Lower leg skin (tissue), 3 donors: ENCODE measurements around the gene ANK2.

Experiments used
- POLR2A ChIP-seq, 2 donors: fragments of 450-650 bp; IDR thresholded peaks; one replicate each; pipeline ENCODE4 v1.6.1; 2016 to 2017; ENCODE audit warnings: antibody characterized with exemption in 2 of 2, mild to moderate bottlenecking in 1 of 2, moderate library complexity in 1 of 2
- TF ChIP-seq, protein P1 (sequence below), 3 donors: fragments of 450-650 bp; IDR thresholded peaks; one replicate each; pipeline ENCODE4 v1.5.1; 2016; ENCODE audit warnings: antibody characterized with exemption in 3 of 3, mild to moderate bottlenecking in 3 of 3, moderate library complexity in 2 of 3

DNA sequence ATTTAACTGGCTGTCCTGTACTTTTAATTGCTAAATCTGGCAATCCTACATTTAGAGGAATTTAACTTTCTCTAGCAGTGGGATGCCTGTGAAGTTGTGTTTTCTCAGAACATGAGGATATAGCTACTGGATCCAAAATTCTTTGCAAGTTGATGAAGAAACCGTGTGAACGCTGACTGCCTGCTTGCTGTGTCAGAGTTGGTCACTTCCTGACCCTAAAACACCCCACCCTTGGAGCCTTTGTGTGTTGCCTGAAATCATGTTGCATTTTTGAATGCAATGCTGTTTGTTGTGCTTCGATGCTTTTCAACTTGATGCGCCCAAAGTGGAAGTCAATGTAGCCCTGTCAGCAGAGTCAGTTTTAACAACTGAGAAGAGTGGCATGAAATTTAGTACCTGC, 211.2 kb downstream of the ANK2 start:
- no peak for TF ChIP-seq POLR2A (IDR thresholded peaks at IDR 0.05)
- TF ChIP-seq, protein P1, sequence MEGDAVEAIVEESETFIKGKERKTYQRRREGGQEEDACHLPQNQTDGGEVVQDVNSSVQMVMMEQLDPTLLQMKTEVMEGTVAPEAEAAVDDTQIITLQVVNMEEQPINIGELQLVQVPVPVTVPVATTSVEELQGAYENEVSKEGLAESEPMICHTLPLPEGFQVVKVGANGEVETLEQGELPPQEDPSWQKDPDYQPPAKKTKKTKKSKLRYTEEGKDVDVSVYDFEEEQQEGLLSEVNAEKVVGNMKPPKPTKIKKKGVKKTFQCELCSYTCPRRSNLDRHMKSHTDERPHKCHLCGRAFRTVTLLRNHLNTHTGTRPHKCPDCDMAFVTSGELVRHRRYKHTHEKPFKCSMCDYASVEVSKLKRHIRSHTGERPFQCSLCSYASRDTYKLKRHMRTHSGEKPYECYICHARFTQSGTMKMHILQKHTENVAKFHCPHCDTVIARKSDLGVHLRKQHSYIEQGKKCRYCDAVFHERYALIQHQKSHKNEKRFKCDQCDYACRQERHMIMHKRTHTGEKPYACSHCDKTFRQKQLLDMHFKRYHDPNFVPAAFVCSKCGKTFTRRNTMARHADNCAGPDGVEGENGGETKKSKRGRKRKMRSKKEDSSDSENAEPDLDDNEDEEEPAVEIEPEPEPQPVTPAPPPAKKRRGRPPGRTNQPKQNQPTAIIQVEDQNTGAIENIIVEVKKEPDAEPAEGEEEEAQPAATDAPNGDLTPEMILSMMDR (IDR thresholded peaks at IDR 0.05): no peak
